GM18870 (cell line): ENCODE results near the gene MICU1.

Source experiments
- ATAC-seq: cut with Tn5 transposase; IDR thresholded peaks from one replicate; pipeline ENCODE4 v1.9.1; 2021; ENCODE audit warnings: moderate library complexity; ENCODE audit not compliant: unreplicated experiment

MICU1 gene

DNA sequence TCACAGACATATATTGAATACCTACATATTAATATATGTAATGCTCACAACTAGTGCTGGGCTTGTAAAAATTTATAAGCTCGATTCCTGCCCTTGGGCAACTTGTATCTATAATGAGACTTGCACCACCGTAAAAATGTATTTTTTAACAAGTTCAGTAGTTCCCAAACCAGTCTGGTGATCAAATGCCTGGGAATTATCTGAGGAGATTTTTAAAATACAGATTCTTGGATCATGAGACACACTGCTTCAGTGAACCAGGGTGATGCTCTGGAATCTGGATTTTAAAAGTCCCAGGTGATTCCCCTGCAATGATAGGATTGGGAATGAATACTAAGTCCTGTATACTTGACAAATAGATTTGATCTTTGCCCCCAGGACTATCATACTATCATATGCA lies 4.3 kb upstream of the MICU1 start:
- no peak for ATAC-seq

DNA sequence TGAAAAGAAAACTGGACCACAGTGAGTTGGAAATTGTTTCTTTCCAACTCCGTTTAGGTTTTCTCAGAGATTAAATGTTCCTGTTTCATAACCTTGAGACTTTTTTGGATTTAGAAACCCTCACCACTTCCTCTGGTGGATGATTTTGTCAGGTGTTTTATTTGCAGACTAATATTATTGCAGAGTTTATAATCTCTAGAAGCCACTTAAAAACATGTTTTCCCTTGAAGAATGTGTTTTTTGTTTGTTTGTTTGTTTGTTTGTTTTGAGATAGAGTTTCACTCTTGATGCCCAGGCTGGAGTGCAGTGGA lies 520 bp upstream of the MICU1 start:
- no peak for ATAC-seq

DNA sequence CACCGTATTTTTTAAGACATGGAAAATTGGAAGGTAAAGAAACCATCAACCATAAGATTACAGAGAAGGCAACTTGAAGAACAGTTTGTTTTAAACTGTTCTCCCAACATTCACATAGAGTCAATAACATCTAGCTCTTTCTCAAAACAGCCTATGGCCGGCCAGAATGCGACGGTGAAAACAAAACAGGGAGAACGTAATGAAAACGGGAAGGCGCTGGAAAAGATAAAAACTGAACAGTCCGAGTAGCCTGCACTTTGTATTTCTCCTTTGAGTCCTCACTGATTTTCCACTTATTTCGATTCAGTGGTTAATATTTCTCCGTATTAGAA lies 637 bp downstream of the MICU1 start:
- ATAC-seq = no peak

DNA sequence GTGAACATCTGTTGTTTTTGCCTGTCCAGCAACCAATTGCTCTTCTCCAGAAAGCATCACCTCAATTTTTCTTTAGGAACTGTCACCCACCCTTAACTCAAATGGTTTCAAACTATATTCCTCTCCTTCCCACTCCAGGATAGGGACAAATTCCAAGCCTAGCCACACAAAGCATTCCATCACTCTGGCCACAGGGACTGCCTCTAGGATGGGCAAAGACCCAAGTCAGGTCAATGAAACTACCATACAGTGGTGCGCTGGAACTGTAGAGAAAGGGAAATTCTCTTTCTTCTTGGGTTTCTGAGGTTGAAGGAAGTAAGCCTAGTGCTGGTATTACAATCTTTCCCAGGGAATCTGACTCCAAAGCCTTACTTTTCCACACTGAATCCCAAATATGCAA lies 3.6 kb downstream of the MICU1 start:
- no peak for ATAC-seq

DNA sequence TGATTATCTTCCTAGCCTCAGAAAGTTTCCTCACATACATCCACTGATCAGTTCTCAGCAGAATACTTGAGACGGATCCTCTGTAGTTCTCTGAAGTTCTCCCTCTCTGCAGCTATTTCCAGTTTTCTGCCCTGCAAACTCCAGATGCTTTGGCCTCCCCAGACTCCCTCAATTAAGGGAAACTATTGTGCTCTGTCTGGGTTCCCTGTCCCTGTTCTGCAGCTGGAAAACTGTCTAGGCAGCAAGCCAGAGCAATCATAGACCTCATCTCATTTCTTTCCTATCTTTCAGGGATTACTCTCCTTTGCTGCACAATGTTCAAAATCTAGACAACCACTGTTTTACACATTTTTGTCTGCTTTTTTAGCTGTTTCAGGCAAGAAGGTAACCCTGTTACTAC lies 9.2 kb downstream of the MICU1 start:
- no peak for ATAC-seq

DNA sequence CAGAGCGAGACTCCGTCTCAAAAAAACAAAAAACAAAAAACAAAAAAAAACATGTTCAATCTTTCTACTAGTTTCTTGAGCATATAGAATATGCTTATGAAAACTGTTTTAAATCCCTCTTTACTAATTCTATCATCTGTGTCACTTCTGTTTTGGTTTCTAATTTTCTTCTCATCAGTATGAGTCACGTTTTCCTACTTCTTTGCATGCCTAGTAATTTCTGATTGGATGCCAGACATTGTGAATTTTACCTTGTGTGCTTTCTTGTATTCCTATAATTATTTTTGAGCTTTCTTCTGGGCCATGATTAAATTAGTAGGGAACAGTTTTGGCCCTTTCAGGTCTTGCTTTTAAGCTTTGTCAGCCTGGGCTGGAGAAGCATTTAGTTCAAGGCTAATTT lies 9.9 kb downstream of the MICU1 start:
- ATAC-seq = no peak

DNA sequence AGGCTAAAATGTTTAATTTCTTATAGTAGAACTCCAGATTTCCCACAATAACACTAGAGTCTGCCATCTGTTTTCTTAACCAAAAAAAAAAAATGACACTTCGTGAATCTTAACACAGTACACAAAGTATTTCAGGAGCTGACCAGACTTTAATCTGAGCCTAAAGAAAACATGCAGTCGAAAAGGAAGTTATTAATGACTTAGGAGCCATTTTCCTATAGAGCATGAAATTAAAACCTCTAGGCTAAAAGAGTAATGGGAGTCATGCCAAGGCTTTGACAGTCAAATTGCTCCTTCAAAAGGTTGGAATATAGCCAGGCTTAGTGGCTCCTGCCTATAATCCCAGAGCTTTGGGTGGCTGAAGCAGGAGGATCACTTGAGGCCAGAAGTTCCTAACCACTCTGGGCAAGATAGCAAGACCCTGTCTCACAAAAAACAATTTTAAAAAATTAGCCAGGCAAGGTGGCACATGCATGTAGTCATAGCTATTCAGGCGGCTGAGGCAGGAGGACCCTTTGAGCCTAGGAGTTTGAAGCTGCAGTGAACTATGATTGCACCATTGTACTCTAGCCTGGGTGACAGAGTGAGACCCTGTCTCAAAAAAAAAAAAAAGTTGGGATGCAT lies 13.6 kb downstream of the MICU1 start:
- no peak for ATAC-seq

DNA sequence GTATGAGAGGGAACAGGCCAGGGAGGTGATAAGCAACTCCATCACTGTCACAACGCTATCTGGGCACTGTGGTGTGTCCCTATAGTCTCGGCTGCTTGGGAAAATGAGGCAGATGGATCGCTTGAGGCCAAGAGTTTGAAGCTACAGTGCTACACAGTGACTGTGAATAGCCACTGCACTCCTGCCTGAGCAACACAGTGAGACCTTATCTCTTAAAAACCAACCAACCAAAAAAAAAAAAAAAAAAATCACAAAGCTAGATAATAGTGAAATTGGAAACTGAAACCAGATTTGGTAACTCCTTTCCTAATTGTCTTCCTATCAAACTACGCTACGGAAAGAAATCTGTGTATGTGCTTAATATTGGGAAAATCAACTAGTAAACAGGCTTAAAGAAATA lies 14.1 kb downstream of the MICU1 start:
- no peak for ATAC-seq

DNA sequence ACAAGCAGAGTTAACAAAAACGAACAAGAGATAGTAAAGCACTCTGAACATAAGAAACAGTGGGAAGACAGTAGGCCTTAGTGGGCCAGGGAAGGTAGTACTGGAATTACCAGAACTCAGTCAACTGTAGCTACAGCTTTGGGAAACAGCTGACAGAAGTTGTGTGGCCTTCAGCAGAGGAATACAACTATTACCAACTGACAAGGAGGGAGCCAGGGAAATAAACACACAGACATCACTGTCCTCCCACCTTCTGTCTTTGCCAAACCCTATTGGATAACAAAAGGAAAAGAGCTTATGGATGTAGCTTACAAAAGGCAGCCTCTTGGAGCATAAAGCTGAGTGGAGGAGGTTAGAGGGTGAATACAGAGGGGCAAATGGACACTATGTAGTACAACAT lies 15.4 kb downstream of the MICU1 start:
- ATAC-seq = no peak

DNA sequence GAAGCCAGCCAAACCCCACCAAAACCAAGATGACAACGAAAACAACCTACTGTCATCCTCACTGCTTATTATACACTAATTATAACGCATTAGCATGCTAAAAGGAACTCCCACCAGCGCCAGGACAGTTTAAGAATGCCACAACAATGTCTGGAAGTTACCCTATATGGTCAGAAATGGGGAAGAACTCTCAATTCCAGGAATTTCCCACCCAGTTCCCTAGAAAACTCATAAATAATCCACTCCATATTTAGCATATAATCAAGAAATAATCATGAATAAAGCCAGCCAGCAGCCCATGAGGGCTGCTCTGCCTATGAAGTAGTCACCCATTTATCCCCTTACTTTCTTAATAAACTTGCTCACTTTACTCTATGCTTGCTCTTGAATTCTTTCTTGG lies 20.8 kb downstream of the MICU1 start:
- ATAC-seq = no peak

DNA sequence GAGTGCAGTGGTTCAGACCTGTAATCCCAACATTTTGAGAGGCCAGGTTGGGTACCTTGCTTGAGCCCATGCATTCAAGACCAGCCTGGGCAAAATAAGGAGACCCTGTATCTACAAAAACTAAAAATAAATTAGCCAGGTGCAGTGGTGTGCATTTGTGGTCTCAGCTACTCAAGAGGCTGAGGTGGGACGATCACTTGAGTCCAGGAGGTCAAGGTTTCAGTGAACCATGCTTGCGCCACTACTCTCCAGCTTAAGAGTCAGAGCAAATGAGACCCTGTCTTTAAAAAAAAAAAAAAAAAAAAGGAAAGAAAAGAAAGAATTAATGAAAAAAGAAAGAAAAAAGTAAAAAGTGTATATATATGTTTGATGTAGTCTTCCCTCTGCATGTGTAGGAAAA lies 24.7 kb downstream of the MICU1 start:
- no peak for ATAC-seq

DNA sequence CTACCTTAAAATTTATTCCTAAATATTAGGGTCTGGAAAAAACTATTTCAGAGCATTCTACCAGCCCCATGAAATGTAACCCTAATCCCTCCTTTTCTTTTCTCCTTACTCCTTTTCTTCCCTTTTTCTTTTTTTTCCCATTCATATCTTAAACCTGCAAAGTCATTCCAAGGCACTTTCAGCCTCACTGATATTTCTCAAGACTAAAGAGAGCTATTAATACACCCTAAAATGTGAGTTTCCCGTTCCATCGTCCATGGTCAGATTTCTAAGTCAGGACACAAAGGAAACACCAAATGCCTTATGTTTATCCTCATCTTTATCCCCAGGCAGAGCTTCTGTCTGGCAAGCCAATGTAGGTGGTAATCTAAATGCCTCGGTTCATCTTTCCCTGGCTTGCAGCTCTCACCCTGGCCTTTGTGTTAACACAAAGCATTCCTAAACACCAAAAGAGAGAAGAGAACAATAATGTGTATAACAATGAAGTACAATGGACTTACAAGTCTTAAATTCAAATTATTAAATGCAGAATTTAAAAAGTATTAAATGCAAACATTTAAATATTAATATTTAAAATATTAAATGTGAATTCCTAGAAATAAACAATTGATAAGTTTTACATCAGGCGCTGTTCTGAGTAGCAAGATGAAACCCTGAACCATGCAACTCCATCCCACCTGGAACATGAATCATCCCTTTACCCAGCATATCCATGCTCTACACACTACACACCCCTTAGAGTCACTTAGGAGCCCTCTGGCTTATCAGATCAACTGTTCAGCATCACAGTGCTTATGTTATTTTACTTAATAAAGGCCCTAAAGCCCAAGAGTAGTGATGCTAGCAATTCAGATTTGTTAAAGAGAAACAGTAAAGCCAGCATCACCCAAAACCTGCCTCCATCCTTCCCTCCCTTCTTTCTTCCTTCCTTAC lies 26.8 kb downstream of the MICU1 start:
- ATAC-seq = no peak

DNA sequence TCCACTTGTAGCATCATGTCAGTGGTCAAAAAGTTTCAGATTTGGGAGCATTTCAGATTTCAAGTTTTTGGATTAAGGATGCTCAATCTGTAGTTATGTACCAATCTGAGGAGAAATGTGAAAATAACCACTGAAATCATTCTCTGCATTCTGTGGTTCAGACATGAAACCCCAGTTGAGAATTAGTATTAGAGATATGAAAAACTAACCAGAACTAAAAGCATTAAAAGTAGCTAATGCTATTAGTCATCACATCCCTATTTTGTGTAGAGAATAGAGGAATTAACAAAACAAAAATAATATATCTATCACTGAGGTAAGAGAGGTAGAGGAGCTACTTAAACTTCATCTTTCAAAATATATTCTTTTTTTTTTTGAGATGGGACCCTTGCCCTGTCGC lies 28.0 kb downstream of the MICU1 start:
- no peak for ATAC-seq

DNA sequence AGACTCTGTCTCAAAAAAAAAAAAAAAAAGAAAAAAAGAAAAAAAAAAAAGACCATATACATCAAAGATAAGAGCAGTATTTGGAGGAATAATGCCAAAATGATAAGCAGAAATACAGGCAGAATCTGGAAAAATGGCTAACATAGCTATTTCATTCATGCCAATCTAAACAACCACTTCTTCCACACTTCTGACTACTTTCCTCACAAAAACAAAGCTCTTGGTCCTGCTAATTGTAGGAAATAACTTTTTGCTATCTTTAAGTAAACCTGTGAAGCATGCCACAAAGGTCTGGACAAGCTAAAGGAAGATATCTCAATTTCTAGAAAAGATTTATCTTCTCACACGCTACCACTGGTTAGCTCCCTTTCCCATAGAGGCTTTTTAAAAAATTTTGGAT lies 30.4 kb downstream of the MICU1 start:
- no peak for ATAC-seq

DNA sequence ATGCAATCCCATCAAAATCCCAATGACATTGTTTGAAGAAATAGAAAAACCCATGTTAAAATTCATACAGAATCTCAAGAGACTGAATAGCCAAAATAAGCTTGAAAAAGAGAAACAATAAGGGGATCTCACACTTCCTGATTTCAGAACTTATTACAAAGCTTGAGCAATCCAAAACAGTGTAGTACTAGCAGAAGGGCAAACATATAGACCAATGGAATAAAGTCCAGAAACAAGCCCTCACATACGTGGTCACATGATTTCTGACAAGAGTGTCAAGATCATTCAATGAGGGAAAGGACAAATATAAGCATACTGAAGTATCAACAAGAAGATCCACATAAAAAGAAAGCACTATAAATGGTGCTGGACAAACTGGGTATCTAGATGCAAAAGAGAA lies 31.9 kb downstream of the MICU1 start:
- no peak for ATAC-seq

DNA sequence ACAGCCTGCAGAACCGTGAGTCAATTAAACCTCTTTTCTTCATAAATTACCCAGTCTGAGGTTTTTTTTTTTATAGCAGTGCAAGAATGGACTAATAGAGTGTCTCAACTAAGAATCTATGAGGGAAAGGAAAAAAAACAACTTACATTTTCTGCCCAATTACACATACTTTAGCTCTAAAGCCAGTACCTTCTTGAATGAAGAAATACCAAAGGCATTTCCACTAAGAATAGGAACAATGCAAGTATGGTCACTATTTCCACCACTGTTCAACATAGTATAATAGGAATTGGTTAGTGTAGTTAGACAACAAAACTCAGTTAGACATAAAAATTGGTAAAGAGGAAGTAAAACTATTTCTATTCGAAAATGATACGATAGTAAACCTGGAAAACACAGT lies 37.6 kb downstream of the MICU1 start:
- ATAC-seq = no peak

DNA sequence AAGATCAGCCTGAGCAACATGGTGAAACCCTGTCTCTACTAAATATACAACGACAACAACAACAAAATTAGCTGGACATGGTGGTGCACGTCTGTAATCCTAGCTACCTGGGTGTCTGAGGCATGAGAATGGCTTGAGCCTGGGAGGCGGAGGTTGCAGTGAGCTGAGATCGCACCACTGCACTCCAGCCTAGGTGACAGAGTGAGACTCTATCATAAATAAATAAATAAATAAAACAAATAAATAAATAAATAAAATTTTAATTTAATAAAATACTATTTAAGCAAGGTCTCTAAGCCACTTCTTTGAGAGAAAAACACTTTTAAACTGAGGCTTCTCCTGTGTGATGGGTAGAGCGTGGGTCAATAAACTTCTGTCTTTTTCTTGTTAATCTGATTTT lies 38.3 kb downstream of the MICU1 start:
- ATAC-seq = no peak

DNA sequence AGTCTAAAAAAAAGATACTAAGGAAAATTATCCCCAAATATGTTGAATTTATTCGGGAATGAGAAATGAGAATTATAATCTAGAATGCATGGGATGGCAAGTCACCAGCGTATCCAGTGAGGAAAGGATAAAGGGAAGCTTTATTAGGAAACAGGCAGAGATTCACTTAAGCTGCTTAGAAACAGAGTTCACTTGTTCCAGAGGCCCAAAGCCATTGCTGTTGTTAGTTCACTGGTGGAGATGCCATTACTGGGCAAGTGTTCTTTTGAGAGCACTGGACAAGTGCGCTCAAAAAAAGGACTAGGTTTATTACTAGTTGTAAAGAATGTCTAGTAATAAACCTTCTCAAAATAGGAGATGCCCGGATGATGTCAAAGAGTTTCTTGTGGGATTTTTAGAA lies 51.2 kb downstream of the MICU1 start:
- no peak for ATAC-seq

DNA sequence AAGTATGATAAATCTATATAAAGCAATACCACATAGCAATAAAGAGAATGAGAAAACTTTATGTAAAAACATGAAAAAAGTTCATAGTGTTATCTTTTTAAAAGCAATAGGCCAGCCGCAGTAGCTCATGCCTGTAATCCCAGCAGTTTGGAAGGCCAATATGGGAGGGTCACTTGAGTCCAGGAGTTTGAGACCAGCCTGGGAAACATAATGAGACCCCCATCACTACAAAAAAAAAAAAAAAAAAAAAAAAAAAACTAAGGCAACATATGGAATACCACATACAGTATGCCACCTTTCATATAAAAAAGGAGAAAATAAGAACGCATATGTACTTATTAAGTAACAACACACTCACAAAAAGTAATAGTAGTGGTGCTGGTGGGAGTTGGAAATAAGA lies 52.8 kb downstream of the MICU1 start:
- no peak for ATAC-seq

DNA sequence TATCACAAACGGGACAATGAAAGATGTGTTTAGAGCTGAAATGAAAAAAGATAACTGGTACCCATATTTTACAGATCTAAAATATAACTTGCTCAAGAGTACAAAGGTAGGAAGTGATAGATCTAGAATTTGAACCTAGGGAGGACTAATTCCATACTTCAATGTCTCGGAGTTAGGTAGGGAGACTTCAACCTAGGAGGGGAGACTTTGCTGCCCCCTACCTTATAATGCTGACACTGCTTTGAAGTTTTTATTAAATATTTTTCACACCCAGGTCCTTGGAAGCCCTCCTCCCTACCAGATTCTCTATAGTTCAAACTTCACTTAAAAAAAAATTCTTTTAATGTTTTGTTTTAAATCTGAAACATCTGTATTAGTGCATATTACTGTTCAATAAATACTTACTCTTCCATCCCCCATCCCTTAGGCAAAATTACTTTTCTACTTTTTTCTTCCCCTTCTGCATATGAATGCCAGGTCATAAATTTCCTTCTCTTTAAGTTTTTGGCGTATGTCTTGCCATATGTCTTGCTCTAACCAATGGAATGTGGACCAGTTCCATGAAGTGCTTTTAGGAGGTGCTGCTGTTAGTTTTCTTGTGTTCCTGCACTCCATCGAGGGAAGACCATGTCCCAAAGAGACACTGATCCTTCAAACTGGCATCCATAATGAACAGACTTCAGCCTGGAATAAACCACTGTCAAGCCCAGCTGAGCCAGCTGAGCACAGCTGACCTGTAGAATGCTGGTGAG lies 57.8 kb downstream of the MICU1 start:
- ATAC-seq = no peak

DNA sequence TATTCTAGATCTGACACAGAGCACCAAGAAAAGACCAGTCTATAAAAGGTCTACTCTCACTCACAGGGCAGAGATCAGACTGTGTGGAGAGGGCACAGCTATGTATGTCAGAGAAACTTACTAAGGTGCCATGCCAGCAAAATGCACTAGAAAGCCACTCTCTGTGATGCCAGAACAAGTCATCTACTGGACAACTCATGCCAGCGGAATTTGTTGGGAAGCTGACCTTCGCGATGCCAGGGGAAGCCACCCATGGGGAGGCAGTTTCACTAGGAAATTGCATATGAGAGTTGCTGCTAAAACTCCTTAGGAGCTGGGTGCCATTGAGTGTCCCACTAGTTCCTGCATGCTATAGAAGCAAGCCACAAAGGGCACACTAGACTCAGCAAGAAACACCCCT lies 58.5 kb downstream of the MICU1 start:
- ATAC-seq = no peak

DNA sequence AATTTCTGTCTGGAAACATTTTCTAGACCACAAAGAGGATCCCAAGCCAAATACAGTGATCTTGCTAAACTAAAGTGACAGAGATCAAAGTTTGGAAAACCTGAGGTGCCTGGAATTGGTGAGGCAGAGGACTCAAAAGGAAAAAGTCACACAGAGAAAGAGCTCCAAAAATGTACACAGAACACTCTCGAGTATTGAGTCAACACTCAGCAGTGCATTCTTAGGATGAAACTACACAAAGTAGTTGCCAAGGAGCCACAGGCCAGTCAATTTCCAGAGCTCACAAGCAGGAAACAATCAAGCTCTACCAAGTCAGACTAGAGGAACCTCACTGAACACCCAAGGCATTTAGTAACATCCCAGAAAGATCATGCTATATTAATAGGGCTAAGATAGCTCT lies 61.3 kb downstream of the MICU1 start:
- ATAC-seq = no peak
